HG03571 (cell line): ENCODE measurements around the gene DBNL.

Experiments used
- ATAC-seq: cut with Tn5 transposase; IDR thresholded peaks from one replicate; pipeline ENCODE4 v1.9.1; 2021; ENCODE audit not compliant: unreplicated experiment

Gene DBNL

DNA sequence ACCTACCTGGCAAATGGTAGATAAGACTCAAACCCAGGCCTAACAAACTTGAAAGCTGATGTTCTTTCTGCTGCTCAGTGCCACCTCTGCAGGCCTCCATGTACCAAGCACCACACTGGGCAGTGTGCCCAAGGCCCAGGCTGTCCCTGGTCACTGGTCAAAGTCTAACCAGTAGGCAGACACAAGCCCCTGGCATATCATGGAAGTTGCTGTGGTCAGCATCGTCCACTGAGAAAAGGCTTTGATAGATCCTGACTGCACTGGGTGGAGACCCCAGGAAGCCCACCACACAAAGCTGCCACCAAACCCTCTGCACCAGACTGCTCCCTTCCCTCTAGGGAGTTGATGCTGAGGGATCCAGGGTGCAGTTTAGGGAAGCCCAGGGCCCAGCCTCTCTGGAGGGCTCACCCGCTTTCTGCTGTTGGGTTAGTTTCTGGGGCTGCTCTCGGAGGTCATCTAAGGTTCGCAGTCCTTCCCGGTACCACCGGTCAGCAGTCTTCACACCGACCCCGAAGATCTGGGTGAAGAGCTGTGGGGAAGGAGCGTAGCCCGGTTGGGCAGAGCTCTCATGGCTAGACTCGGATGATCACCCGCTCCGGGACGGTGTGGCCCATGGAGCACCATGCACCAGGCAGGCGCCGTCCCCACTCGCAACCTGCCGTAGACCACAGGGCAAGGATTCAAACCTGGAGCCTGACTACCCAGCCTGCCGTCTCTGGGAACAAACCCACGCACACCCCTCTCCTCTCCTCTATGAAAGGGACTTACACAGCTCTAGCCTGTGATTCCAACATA lies 31.8 kb downstream of the DBNL start:
- ATAC-seq: no peak

DNA sequence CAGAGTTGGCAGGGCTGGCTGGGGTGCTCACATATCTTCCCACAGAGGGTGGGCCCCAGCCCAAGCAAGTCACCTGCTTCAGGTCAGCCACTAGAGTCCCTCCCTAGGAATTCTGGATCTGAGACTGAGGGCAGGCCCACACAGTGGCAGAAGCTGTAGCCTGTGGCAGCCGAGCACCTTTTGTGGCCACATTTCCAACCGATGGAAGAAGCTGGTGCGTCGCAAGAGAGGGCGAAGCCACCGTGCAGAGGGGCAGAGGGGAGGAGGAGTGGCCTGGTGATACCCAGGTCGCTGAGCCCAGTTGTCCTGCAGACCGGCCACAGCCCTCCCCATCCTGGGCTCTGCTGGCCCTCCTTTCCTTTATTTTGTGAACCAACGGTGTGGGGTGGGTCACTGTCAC lies 32.6 kb downstream of the DBNL start:
- ATAC-seq: no peak

DNA sequence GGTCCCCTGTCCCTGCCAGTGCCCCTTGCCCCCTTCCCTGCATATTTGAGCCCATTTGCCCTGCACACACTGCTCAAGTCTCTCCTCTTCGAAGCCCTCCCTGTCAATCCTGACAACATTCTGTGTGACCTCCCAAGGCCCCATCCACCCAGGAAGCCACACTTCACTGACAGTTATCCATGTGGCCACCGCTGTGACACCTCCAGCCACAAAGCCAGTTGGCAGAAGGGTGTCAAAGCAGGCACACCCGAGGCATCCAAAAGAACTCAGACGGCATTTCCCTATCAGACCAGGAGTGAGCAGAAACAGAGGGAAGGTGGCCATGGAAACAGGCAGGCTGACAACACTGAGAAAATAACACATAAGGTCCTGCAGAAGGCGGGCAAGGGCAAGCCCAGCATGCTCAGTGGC lies 33.2 kb downstream of the DBNL start:
- ATAC-seq: no peak

DNA sequence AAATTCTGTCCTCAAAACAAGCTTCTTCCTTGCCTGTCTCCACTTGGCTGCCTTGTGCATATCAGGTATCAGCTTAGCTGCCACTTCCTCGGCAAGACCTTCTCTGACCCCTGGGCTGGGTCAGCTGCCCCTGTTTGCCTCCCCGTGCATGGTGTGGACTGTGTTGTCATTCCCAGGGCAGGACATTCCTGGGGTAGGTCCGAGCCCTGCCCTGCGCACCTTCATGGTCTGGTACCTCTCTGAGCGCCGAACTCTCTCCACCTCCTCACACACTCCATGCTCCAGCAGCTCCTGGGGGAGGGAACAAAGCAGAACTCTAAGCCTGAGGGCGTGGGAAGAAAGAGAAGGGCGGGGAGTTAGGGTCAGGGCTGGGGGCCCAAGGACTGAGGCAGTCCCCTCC lies 34.0 kb downstream of the DBNL start:
- ATAC-seq: no peak

DNA sequence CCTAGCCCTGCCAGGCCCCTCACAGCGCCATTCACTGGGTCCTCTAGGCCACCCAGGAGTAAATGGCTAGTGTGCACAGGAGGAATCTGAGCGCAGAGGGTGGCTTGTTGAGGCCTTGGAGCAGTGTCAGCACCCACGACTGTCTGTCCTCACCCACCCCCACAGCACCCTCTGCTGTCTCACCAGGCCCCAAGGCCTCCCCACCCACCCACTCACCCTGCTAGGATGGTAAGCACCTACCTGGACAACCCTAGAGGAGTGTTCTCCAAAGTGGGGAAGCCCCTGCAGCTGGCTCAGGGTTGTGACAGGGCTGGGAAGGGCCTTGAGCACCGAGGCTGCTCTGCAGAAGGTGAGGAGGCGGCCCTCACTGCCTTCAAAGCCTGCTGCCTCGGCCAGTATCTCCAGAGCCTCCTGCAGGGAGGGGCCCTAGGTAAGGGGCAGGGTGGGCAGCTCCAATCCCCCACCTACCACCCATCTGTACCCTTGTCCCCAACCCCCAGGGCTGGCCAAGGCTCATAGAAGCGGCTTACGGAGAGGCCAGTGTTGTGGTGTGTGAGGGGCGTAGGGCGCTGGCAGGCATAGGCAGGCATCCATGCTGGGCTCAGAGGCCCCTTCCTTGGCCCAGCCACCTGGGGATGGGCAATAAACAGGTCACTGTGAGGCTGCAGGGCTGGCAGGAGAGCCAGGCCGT lies 35.0 kb downstream of the DBNL start:
- no peak for ATAC-seq

DNA sequence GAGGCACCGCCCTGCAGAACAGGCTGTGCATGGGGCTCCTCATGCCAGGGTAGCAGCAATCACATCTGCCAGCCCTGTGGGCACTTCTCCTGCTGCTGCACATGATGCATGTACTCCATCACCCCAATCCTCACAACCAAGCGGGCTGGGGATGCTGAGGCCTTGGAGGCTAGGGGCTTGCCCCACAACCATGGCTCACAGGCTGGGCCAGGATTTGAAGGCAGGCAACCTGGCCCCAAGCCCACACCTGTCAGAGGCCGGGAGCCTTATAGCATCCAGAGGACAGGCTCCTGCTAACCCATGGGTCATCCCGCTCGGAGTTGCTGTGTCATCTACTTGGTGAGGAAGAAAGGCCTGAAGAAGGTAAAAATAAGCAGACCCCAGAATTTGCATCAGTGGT lies 35.6 kb downstream of the DBNL start:
- ATAC-seq: no peak

DNA sequence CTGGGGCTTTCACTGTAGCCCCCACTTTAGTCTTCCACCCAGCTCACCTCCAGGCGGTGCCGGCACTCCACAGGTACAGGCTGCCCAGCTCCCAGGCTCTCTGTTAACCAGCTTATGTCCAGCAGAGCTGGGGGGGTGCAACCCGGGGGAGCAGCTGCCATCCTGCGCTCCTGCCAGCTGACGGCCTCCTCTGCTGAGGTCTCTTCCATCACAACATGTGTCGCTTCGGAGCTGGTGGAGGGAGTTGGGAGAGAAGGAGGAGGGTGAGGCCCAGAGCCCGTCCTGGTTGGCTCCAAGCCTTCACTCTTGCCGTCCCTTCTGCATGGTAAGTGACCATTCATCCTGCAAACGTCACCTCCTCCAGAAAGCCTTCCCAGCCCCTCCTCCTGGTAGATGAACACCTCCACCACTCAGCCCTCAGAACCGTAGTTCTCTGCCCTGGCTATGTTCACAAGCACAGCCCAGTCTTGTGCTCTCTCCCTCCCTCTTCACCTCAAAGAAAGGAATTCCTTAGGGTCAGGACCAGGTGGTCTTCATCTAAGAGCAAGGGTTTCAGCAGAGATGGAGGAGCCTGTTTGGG lies 36.3 kb downstream of the DBNL start:
- no peak for ATAC-seq

DNA sequence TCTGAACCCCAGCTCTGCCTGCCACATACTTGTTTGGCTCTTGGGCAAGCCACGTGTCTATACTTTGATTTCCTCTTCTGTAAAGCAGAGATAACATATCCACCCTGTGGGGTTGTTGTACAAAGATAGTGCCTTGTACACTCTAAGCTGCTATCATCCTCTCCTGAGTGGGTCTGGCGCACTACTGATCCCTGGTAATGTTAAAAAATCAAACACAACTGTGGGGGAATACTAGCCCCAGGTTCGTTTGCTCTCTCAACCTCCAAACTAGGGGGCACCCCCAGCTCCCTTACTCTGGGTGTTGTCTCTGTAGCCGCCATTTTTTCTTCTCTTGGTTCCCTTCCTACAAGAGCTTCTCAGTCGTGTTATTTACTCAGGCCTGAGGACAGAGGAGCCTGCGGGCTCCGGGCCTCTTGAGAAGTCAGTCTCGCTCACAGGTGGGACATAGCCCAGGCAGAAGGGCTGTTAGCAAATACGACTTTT lies 36.8 kb downstream of the DBNL start:
- ATAC-seq: no peak

DNA sequence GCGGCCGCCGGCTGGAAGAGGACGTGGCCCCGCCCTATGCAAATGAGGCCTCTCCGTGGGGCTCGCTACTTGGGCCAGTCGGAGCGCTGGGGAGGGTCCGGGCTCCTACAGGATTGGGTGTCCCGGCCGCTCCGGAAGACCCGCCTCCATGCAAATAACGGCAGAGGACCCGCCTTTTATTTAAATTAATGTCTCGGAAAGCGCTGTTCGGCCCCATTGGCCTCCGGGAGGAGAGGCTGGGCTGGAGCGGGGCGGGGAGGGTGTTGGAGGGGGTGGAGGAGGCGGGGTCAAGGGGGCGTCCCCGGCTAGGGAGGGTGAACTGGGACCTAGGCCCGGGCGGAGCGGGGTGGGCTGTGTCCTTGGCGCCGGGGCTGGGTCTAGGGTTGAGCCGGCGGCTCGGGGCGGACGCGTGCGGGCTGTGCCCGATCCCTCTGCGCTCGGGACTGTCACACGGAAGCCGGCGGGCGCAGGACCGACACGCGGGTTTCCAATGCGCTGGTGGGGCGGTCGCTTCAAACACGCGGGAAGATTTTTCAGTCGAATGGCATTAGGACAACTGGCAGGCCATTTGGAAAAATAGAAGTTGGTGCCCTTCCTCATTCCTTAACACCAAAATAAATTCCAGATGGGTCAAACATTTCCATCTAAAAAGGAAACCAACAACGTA lies 38.2 kb downstream of the DBNL start:
- peak; percentile 91 for ATAC-seq

DNA sequence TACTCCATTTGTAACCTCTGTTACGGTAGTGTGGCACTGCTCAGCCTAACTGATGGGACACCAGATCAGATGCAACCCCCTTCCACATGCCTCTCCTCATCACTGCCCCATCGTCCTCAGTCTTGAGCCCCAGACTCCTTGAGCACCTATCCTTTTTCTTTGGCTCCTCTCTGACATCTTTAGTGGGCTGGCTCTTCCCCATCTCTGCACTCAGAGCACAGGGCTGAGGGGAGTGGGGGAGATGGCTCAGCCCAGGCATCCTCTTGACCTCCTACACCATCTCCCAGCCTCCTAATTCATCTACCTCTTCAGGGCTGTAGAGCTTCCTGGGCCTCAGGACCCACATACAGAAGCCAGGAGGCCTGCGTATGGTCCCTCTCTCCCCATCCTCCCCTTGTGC lies 39.3 kb downstream of the DBNL start:
- ATAC-seq: no peak

DNA sequence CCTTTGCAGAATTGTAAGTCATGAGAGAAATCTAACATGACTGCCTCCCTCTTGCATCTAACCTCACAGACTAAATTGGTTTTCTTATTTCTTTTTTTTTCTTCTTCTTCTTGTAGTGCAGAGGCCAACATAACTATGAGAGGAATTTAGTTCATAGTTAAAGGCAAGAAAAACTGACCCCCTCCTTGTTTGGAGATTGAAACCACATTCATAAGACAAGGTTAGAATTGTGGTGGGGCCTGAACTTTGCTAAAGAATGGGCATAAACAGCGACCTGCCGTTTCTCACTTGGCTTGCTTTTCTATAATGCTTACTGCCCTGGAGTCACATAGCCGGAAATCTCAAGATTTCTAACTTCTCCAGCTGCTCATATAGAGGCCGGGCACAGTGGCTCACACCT lies 40.2 kb downstream of the DBNL start:
- ATAC-seq: no peak

DNA sequence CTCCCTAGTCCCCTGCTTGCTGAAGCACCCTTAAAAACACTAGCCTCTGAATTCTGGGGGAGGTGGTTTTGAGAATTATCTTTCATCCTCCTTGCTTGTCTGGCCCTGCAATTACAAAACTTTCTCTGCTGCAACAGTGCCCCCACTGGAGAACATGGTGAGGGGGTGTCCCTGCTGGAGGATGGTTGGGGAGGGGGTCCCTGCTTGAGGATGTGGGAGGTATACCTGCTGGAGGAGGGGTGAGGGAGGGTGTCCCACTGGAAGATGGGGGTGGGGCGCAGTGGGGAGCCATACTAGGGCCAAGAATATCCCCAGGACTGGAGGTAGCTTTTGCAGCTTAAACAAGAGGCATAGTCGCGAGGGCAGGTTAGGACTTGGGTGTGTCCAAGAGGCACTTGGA lies 41.0 kb downstream of the DBNL start:
- no peak for ATAC-seq

DNA sequence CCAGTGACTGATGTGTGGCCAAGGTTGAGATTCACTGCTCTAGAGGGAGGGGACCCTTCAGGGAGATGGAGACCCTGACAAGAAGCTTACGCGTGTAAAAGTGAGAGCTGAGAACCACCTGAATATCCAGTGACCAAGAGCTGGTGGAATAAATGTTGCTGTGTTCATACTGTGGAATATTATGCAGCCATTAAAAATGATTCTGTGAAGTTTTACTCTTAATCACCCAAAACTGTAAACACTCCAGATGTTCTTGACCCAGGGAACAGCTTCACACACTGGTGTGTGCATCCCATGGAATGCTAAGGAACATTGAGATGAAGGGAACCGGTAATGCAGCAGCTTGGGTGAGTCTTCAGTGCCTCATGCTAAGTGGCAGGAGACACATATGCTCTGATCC lies 42.1 kb downstream of the DBNL start:
- no peak for ATAC-seq

DNA sequence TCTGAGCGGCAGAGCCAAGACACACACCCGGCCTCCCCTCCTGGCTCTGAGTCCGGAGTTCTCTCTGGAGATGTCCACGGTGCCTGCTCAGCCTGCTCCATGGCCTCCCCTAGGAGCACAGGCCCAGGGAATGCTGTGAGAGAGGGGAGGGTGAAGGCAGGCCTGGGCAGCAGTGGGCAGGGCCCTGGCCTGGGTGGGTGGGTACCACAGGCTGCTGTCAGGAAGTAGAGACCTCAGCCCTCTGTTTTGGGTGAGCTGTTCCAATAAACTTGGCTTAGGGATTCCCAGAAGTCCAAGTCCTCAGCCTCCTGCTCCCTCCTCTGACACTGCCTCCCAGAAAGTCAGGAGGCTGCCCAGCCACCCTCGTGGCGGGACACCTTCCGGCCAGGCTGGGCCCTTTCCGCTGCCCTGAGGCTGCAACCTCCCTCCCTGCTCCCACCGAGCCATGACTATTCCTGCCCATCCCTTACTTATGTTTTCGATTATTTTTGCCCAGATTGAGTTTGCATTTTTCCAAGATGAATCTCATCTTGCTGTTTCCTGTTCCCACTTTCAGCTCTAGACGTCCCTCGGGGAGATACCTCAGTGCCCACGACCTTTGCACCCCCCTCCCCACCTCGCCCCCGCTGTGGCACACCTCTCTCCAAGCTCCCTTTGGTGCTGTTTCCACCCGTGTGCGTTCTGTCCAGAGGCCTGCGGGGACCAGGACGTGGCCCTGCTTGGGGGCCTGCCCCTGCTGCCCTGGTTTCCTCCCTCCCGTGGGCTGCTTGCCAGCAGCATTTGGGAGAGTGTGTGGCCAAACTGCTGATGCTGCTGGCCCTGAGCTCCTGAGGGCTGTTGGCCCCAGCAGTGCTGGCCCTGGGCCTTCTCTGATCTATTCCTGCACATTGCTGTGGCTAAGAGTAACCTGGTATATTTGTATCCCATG lies 43.7 kb downstream of the DBNL start:
- ATAC-seq: no peak

DNA sequence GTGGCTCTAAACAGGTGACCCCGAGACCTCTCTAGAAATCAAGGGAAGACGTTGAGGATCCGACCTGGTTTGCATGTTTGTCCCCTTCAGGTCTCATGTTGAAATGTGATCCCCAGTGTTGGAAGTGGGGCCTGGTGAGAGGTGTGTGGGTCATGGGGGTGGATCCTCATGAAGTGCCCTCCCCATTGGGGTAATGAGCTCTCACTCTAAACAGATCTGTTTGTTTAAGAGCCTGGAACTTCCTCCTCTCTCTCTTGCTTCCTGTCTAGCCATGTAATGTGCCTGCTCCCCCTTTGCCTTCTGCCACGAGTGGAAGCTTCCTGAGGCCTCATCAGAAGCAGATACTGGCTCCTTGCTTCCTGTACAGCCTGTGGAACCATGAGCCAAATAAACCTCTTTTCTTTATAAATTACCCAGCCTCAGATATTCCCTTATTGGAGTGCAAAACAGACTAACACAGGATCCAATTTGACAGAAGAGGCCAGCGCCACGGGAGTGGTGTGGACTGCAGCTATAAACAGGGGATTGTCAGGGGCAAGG lies 48.7 kb downstream of the DBNL start:
- ATAC-seq: no peak

DNA sequence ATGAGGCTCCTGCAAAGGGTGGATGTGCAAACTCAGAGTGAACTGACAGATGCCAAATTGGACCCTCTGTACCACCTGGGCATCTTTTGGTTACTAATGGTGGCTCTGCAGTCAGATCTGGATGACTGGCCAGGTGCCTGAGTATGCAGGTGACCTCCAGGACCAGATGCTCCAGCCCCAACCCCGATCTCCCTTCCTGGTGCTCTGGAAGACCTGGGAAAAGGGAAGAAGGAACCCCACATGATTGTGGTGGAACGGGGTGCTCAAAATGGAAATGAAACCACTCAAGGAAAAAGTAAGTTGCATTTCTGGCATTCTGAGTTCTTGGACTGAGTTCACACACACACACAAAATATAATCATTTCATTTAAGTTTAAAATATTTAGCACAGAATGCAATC lies 49.9 kb downstream of the DBNL start:
- ATAC-seq: no peak

DNA sequence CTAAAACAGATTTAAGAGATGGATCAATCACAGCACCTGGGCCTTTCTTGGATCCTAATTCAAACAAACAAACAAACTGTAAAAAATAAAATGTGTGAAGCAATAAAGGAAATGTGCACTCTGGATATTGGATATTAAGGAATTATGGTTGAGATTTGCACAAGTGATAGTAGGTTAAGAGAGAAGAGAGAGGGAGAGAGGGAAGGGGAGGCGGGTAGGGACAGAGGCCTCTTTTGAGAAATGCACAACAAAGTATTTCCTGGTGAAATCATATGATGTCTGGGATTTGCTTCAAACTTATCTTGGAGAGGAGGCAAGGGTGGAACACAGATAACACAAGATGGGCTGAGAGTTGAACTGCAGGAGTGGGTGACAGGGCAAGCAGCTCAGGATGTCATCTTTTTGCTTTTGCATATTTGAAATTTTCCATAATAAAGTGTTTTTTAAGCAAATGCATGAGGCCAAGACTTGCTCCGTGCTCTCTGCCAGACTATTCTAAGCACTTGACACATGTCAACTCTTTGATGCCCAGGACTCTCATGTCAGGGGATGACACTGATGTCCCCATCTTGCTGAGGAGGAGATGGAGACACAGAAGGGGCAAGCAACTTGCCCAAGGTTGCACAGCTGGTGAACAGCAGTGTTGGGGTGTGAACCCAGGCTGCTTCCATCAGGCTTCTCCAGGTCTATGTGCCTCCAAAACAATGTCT lies 50.5 kb downstream of the DBNL start:
- no peak for ATAC-seq

DNA sequence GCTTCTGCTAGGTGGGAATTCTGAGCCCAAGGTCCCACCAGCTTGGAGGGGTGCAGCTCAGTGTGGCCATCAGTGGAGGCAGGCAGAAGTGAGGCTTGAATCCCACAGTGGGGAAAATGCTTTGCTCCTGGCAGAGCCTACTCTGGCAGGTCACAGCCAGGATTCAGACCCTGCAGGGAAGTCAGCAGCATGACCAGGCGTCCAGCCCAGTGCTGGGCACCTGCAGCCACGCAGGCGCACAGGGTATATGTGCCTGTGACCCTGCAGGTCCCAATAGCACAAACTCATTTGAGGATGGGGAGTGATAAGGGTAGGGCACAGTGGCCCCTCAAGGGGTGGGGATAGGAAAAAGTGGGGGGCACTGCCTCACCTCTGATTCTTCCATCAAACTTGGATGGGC lies 51.3 kb downstream of the DBNL start:
- ATAC-seq: no peak

DNA sequence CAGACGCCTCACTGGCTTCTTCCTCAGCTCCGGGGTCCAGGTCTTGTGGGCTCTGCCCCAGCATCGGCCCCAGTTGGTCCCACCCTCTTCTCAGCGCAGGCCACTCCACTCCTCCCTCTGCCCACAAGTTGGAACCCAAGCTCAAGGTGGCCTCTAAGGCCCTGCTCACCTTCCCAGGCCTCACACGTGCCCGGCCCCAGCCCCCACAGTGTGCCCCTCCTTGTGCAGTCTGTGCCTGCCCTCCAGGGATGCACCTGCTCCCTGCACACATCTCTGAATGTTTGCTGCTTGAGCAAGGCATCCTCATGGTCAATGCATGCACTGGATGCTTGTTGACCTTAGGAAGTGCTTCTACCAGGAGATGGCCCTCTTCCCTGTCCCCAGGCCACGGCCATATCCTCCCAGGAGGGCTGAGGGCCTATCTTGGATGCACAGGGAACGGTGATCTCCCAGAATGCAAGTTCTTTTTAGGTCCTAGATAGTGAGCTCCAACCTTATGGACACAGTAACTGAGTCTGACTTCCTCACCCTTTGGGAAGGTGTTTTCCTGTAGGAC lies 51.9 kb downstream of the DBNL start:
- no peak for ATAC-seq
